GM18507 (cell line): ENCODE measurements around the gene RPS14.
"Not testable (repeated sequence)": the region's sequence is repeated elsewhere in the genome, so short reads cannot be mapped to it uniquely, and the experiment has no call there.

Source experiments
- DNase-seq: peaks from one replicate; pipeline ENCODE4 v3.0.0; 2011; ENCODE audit warnings: low read depth; ENCODE audit not compliant: insufficient read length; ENCODE audit errors: extremely low spot score
- FAIRE-seq: peaks from 2 replicates; lab custom pipeline; 2011; peaks lifted over from hg19 to GRCh38; lab: Jason Lieb, UNC

RPS14 gene

GRCh38 chr5:150484964-150485692 is 35.6 kb upstream of the RPS14 start:
- no peak for DNase-seq
- no peak for FAIRE-seq

GRCh38 chr5:150481972-150482406 is 32.5 kb upstream of the RPS14 start:
- DNase-seq, result no peak
- no peak for FAIRE-seq

- FAIRE-seq (no peak), DNase-seq (no peak)
Observed at GRCh38 chr5:150481708-150481965, 32.1 kb upstream of the RPS14 start.

- DNase-seq, result no peak
- no peak for FAIRE-seq
Observed at GRCh38 chr5:150479416-150479815, 29.9 kb upstream of the RPS14 start.

GRCh38 chr5:150476568-150476967 is 27.0 kb upstream of the RPS14 start:
- not testable (repeated sequence) for FAIRE-seq

GRCh38 chr5:150473673-150474358 is 24.3 kb upstream of the RPS14 start:
- FAIRE-seq (no peak), DNase-seq (no peak)

More at GRCh38 chr5:150476568-150476967, 27.0 kb upstream of the RPS14 start:
- not testable (repeated sequence) for DNase-seq

- no peak for FAIRE-seq
- no peak for DNase-seq
Observed at GRCh38 chr5:150469718-150470469, 20.4 kb upstream of the RPS14 start.

- no peak for FAIRE-seq
- no peak for DNase-seq
Observed at GRCh38 chr5:150468206-150468605, 18.7 kb upstream of the RPS14 start.

GRCh38 chr5:150465927-150466326 is 16.4 kb upstream of the RPS14 start:
- FAIRE-seq, result no peak
- no peak for DNase-seq

GRCh38 chr5:150464554-150465012 is 15.0 kb upstream of the RPS14 start:
- no peak for DNase-seq
- no peak for FAIRE-seq

GRCh38 chr5:150461231-150461630 is 11.7 kb upstream of the RPS14 start:
- FAIRE-seq (peak; percentile 77), DNase-seq (peak; percentile 73)

GRCh38 chr5:150460781-150461180 is 11.2 kb upstream of the RPS14 start:
- no peak for DNase-seq
- FAIRE-seq, result no peak

- DNase-seq (peak; percentile 76), FAIRE-seq (peak; percentile 75)
Observed at GRCh38 chr5:150458802-150459557, 9.4 kb upstream of the RPS14 start.

GRCh38 chr5:150457562-150458240 is 8.2 kb upstream of the RPS14 start:
- DNase-seq (no peak), FAIRE-seq (no peak)

- FAIRE-seq (peak; percentile 80), DNase-seq (no peak)
Observed at GRCh38 chr5:150457121-150457520, 7.6 kb upstream of the RPS14 start.

GRCh38 chr5:150454492-150455229 is 5.1 kb upstream of the RPS14 start:
- DNase-seq (no peak), FAIRE-seq (no peak)

GRCh38 chr5:150454027-150454426 is 4.5 kb upstream of the RPS14 start:
- not testable (repeated sequence) for FAIRE-seq

GRCh38 chr5:150452914-150453313 is 3.4 kb upstream of the RPS14 start:
- no peak for FAIRE-seq

More at GRCh38 chr5:150454027-150454426, 4.5 kb upstream of the RPS14 start:
- DNase-seq, result not testable (repeated sequence)

More at GRCh38 chr5:150452914-150453313, 3.4 kb upstream of the RPS14 start:
- DNase-seq, result no peak
